Neutrophil (primary cell): Measurements from ENCODE around the gene BLID.

Experiments used
- H3K27ac ChIP-seq: fragments of 200-600 bp; sonication (generic); 2 replicates; pipeline ENCODE4 v1.5.1; 2016; ENCODE audit warnings: mild to moderate bottlenecking, moderate library complexity
- H3K27me3 ChIP-seq: fragments of 200-600 bp; sonication (generic); 2 replicates; pipeline ENCODE4 v1.6.0; 2016; ENCODE audit warnings: mild to moderate bottlenecking
- H3K36me3 ChIP-seq: fragments of 200-600 bp; sonication (generic); 2 replicates; pipeline ENCODE4 v1.5.1; 2017
- H3K4me1 ChIP-seq, 2 experiments: fragments of 200-600 bp in 1 of 2; sonication (generic) in 1 of 2; 1 replicate in 1 of 2; 2 replicates in 1 of 2; pipeline versions ENCODE4 v1.5.1 to v1.6.1; 2013 to 2016; ENCODE audit warnings: low read depth in 1 of 2, low read length in 1 of 2, mild to moderate bottlenecking in 1 of 2, moderate library complexity in 1 of 2; ENCODE audit not compliant: control insufficient read depth in 1 of 2, insufficient read depth in 1 of 2
- H3K4me3 ChIP-seq, 2 experiments: fragments of 200-600 bp in 1 of 2; sonication (generic) in 1 of 2; 1 replicate in 1 of 2; 2 replicates in 1 of 2; pipeline ENCODE4 v1.5.1; 2013 to 2016; ENCODE audit warnings: low read depth in 1 of 2, low read length in 1 of 2, mild to moderate bottlenecking in 1 of 2, moderate library complexity in 1 of 2
- H3K9me3 ChIP-seq: fragments of 200-600 bp; sonication (generic); 2 replicates; pipeline ENCODE4 v1.5.1; 2016
- TF ChIP-seq, protein P1 (sequence below): fragments of 200-600 bp; sonication (generic); IDR thresholded peaks from 2 replicates; pipeline ENCODE4 v1.5.1; 2016; ENCODE audit warnings: antibody characterized with exemption

The BLID gene

DNA sequence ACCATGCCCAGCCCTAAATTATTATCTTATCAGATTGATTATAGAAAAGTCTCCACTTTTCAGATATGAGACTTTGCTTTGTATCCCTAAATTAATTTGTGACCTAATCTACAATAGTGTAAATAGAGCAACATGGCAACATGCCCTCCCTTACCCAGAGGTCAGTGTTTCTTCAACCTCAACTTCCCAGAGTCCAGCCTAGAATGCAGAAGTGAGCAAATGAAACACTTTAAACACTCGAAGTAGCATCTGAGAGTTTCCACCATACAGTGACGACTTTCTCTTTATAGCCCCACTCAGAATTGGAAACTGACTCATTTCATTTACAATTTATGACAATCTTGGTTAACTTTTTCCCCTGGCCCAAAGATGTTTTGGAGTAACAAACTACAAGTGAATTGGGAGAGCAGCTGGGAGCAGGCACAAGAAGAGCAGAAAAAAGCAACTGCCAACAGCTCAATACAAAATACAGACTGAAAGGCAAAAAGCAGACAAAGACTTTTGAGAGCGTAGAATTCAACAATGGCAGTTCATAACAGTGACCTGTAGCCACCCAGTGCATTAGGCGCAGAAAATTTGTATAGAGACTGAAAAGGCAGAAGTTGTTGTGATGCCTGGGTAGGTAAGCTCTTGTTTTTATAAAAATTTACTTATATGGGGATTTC, 10.1 kb upstream of the BLID start:
- no peaks in the 10 kb centered on the region for H3K27me3 ChIP-seq
- no peak overlapping the region for H3K27ac ChIP-seq
- H3K36me3 ChIP-seq = no peaks in the 10 kb centered on the region
- no peak overlapping the region for H3K4me3 ChIP-seq
- H3K4me1 ChIP-seq = peaks cover 0 to 7% of the 10 kb centered on the region in 2 experiments
- TF ChIP-seq, protein P1, sequence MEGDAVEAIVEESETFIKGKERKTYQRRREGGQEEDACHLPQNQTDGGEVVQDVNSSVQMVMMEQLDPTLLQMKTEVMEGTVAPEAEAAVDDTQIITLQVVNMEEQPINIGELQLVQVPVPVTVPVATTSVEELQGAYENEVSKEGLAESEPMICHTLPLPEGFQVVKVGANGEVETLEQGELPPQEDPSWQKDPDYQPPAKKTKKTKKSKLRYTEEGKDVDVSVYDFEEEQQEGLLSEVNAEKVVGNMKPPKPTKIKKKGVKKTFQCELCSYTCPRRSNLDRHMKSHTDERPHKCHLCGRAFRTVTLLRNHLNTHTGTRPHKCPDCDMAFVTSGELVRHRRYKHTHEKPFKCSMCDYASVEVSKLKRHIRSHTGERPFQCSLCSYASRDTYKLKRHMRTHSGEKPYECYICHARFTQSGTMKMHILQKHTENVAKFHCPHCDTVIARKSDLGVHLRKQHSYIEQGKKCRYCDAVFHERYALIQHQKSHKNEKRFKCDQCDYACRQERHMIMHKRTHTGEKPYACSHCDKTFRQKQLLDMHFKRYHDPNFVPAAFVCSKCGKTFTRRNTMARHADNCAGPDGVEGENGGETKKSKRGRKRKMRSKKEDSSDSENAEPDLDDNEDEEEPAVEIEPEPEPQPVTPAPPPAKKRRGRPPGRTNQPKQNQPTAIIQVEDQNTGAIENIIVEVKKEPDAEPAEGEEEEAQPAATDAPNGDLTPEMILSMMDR = no peak
- H3K9me3 ChIP-seq = no peaks in the 10 kb centered on the region

DNA sequence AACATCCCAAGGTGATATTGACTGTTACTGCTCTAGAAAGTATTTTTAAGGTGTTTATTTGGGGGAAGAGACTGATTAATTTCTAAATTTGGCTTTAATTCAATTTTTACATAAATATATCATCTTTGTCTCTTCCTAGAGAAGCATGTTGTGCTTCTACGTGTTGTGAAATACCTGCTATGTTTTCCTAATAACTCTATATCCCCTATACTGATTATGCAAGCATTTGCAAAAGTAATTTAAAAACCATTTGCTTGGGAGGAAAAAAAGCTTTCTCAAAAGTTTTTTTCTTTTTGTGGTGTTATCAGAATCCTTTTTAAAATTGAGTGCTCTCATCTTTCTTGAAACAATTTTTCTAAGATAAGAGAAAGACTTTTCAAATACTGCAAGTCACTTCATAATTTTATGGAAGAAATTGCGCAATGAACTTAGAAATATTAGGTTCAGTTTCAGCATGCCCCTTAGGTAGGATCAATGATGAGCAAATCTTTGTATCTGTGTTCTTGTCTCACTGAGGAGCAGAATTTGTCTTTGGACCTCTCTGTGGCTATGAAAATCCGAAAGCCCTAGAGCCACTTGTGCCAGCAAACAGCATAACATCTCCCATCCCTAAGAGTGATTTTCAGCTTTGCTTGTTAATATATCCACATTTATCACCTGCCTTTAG, 7.4 kb upstream of the BLID start:
- peaks cover 0 to 7% of the 10 kb centered on the region in 2 experiments for H3K4me1 ChIP-seq
- TF ChIP-seq, protein P1 = no peak
- no peak overlapping the region for H3K27ac ChIP-seq
- no peaks in the 10 kb centered on the region for H3K9me3 ChIP-seq
- H3K27me3 ChIP-seq = no peaks in the 10 kb centered on the region
- H3K36me3 ChIP-seq = no peaks in the 10 kb centered on the region
- no peak overlapping the region for H3K4me3 ChIP-seq

DNA sequence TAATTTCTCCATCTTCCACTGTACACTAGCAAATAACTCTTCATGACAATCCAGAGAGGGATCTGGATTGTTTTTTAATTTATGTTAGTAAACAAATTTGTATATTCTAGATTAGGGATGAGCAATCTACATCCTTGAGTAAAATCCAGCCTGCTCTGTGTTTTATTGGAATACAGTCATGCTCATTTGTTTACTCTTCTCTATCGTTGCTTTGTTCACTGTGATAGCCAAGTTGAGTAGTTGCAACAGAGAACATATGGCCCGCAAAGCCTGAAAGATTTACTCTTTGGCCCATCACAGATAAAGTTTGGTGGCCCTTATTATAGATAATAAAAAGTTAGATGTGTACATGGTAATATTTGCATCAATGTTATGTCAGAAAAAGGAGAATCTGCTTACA, 6.2 kb upstream of the BLID start:
- Histone ChIP-seq H3K27me3 (no peaks in the 10 kb centered on the region), H3K36me3 (no peaks in the 10 kb centered on the region), H3K9me3 (no peaks in the 10 kb centered on the region), H3K4me3 (no peak overlapping the region), H3K27ac (no peak overlapping the region), H3K4me1 (peaks cover 0 to 7% of the 10 kb centered on the region in 2 experiments)
- TF ChIP-seq, protein P1 = no peak

DNA sequence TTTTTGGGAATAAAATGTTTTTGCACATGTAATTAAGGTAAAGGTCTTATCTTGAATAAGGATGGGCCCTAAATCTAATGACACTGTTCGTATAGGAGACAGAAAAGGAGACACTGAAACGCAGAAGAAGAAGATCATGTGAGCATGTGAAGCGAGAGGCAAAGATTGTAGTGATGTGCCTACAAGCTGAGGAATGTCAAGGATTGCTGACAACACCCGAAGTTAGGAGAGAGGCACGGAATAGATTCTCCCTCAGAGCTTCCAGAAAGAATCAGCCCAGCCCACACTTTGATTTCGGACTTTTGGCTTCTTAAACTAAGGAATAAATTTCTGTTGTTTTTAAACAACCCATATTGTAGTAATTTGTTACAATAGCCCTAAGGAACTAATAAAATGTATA, 4.1 kb upstream of the BLID start:
- Histone ChIP-seq H3K27ac (no peak overlapping the region), H3K9me3 (no peaks in the 10 kb centered on the region), H3K36me3 (no peaks in the 10 kb centered on the region), H3K27me3 (no peaks in the 10 kb centered on the region), H3K4me3 (no peak overlapping the region), H3K4me1 (peaks cover 0 to 7% of the 10 kb centered on the region in 2 experiments)
- TF ChIP-seq, protein P1 = no peak

DNA sequence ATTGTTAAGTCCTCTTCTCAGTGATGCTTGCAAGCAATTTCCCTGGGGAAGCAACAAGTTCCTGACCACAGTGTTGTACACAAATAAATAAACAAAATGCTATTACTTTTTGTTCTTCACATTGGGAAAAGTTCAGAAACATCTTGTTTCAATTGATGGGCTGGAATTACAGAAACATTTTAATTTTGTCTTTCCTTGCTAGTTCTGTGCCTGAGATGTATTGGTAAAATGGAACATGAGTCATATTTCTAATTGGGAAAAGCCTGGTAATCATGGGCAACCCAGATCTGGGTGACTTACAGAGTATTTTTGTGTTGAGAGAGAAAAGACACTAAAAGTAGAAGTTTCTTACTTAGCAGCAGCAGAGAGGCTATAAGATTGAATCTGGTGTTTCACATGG, 576 bp upstream of the BLID start:
- H3K36me3 ChIP-seq = no peaks in the 10 kb centered on the region
- H3K27me3 ChIP-seq = no peaks in the 10 kb centered on the region
- no peaks in the 10 kb centered on the region for H3K9me3 ChIP-seq
- no peak overlapping the region for H3K4me3 ChIP-seq
- TF ChIP-seq, protein P1 = no peak
- H3K4me1 ChIP-seq = no peaks in the 10 kb centered on the region
- no peak overlapping the region for H3K27ac ChIP-seq
